ENCODE data around the gene RPS18. TPM values are rescaled to one million over a fixed set of nuclear protein-coding genes. Genes with fewer than 3 reads are reported as not detected.

The RPS18 gene
- total and polyA plus RNA-seq, 4 donors, result 742 to 1,432 (median 1,060) TPM

DNA sequence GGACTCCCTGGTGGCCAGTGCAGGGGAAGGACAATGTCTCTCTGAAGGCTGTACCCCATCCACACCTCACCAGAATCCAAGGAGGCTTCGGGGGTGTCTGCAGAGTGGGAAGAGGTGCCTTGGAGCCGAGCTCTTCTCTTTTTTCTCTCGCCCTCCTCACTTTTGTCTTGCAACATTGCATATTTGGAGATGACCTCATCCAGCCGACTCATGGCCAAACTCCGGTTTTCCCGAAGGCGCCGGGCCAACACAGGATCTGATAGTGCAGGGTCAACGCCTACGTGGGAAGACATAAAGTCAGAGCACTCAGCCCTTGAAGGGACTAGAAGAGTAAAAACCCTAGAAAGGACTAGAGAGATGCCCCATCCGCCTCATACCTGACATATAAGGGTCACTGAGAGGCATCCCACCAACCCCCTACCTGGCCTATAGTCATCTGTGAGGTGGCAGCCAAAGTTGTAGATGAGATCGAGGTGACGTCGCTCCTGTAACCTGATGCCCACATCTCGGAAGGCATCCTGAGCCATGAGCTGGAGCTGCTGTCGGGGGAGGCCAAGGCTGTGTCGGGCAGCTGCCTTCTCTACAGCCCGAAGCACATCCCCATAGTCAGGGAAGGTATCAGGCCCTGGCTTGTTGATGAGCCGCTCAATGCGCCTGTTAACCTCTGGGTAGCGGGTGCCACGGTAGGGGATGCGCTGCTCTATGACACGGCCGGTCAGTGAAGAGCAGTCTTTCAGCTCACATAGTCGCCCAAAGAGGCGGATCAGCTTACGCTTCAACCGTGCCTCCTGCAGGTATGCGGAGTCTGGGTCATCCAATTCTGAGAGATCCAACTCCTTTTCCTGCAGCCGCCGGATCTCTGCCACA, 48.7 kb downstream of the RPS18 start (continued):
- TF ChIP-seq, protein P1, sequence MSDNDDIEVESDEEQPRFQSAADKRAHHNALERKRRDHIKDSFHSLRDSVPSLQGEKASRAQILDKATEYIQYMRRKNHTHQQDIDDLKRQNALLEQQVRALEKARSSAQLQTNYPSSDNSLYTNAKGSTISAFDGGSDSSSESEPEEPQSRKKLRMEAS (IDR thresholded peaks at IDR 0.05), result no peak
- no peak for TF ChIP-seq FOXA1 (IDR thresholded peaks at IDR 0.05)
- no peak for TF ChIP-seq NR2F2 (IDR thresholded peaks at IDR 0.05)
- TF ChIP-seq TAF1 (conservative IDR thresholded peaks at IDR 0.05), result no peak
- TF ChIP-seq EGR1 (IDR thresholded peaks at IDR 0.05; ENCODE audit: low read depth in 2 of 2), result no peak
- TF ChIP-seq RXRA (IDR thresholded peaks at IDR 0.05), result no peak
- no peak for TF ChIP-seq RAD21 (IDR thresholded peaks at IDR 0.05)
- TF ChIP-seq, protein P2, sequence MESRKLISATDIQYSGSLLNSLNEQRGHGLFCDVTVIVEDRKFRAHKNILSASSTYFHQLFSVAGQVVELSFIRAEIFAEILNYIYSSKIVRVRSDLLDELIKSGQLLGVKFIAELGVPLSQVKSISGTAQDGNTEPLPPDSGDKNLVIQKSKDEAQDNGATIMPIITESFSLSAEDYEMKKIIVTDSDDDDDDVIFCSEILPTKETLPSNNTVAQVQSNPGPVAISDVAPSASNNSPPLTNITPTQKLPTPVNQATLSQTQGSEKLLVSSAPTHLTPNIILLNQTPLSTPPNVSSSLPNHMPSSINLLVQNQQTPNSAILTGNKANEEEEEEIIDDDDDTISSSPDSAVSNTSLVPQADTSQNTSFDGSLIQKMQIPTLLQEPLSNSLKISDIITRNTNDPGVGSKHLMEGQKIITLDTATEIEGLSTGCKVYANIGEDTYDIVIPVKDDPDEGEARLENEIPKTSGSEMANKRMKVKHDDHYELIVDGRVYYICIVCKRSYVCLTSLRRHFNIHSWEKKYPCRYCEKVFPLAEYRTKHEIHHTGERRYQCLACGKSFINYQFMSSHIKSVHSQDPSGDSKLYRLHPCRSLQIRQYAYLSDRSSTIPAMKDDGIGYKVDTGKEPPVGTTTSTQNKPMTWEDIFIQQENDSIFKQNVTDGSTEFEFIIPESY (IDR thresholded peaks at IDR 0.05), result no peak

DNA sequence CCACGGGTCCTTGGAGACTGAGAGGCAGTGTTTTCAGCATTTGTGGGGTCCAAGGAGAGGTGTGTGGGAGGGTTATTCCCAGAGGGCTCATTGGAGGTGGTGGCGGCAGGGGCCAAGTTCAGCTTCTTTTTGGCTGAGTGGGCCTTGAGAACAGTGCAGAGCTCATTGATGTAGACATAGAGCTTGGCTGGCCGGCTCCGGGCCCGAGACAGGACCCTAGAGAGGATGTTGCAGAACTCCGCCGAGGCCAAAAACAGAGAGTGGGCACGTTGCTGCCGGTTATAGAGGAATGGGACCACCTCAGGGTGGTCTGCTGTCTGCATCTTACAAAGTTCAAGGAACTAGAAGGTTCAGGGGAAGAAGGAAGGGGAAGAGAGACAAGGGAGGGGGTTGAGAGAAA, 49.4 kb downstream of the RPS18 start:
- Histone ChIP-seq H3K4me1 (ENCODE audit: control insufficient read depth in 4 of 4, insufficient read depth in 4 of 4, low read length in 3 of 4) (peaks cover 20 to 54% (median 48%) of the 10 kb centered on the region in 4 donors), H3K9ac (ENCODE audit: low read depth in 1 of 2, low read length in 2 of 2) (no peak overlapping the region), H3K27ac (ENCODE audit: low read depth in 1 of 2, low read length in 2 of 2) (peak overlapping the region in 1 of 2 donors; percentile 85), H3K9me3 (ENCODE audit: control insufficient read depth in 4 of 4, low read length in 3 of 4) (no peaks in the 10 kb centered on the region), H3K27me3 (ENCODE audit: control insufficient read depth in 4 of 4, insufficient read depth in 4 of 4, low read length in 3 of 4) (no peaks in the 10 kb centered on the region), H3K36me3 (ENCODE audit: control insufficient read depth in 4 of 4, insufficient read depth in 3 of 4, low read depth in 1 of 4, low read length in 3 of 4) (peaks cover 0 to 16% (median 8%) of the 10 kb centered on the region in 4 donors), H3K4me3 (ENCODE audit: low read depth in 1 of 3, low read length in 3 of 3) (no peak overlapping the region)
- 91% methylated on average over 9 of the region's 9 CpGs for WGBS
- no peak for DNase-seq (ENCODE audit: low spot score)
- TF ChIP-seq TAF1 (conservative IDR thresholded peaks at IDR 0.05) (no peak), EGR1 (IDR thresholded peaks at IDR 0.05; ENCODE audit: low read depth in 2 of 2) (no peak), FOXA2 (IDR thresholded peaks at IDR 0.05) (no peak), HNF4G (IDR thresholded peaks at IDR 0.05) (no peak)
- TF ChIP-seq, protein P3, sequence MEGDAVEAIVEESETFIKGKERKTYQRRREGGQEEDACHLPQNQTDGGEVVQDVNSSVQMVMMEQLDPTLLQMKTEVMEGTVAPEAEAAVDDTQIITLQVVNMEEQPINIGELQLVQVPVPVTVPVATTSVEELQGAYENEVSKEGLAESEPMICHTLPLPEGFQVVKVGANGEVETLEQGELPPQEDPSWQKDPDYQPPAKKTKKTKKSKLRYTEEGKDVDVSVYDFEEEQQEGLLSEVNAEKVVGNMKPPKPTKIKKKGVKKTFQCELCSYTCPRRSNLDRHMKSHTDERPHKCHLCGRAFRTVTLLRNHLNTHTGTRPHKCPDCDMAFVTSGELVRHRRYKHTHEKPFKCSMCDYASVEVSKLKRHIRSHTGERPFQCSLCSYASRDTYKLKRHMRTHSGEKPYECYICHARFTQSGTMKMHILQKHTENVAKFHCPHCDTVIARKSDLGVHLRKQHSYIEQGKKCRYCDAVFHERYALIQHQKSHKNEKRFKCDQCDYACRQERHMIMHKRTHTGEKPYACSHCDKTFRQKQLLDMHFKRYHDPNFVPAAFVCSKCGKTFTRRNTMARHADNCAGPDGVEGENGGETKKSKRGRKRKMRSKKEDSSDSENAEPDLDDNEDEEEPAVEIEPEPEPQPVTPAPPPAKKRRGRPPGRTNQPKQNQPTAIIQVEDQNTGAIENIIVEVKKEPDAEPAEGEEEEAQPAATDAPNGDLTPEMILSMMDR (IDR thresholded peaks at IDR 0.05; ENCODE audit: low read depth, low read length, missing input control), result no peak
- TF ChIP-seq, protein P2 (IDR thresholded peaks at IDR 0.05), result no peak
- TF ChIP-seq, protein P4, sequence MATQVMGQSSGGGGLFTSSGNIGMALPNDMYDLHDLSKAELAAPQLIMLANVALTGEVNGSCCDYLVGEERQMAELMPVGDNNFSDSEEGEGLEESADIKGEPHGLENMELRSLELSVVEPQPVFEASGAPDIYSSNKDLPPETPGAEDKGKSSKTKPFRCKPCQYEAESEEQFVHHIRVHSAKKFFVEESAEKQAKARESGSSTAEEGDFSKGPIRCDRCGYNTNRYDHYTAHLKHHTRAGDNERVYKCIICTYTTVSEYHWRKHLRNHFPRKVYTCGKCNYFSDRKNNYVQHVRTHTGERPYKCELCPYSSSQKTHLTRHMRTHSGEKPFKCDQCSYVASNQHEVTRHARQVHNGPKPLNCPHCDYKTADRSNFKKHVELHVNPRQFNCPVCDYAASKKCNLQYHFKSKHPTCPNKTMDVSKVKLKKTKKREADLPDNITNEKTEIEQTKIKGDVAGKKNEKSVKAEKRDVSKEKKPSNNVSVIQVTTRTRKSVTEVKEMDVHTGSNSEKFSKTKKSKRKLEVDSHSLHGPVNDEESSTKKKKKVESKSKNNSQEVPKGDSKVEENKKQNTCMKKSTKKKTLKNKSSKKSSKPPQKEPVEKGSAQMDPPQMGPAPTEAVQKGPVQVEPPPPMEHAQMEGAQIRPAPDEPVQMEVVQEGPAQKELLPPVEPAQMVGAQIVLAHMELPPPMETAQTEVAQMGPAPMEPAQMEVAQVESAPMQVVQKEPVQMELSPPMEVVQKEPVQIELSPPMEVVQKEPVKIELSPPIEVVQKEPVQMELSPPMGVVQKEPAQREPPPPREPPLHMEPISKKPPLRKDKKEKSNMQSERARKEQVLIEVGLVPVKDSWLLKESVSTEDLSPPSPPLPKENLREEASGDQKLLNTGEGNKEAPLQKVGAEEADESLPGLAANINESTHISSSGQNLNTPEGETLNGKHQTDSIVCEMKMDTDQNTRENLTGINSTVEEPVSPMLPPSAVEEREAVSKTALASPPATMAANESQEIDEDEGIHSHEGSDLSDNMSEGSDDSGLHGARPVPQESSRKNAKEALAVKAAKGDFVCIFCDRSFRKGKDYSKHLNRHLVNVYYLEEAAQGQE (IDR thresholded peaks at IDR 0.05), result no peak
